ENCODE measurements around the gene RASA3. TPM values are rescaled to one million over a fixed set of nuclear protein-coding genes. Genes with fewer than 3 reads are reported as not detected.
"Not testable (repeated sequence)": the region's sequence is repeated elsewhere in the genome, so short reads cannot be mapped to it uniquely, and the experiment has no call there.

RASA3 gene
- total RNA-seq, 1 experiment from 2014 or later: 9.1 TPM

- Histone ChIP-seq H3K36me3 (ENCODE audit: low read depth, low read length) (no peaks in the 10 kb centered on the region), H3K4me1 (ENCODE audit: insufficient read depth, low read length) (peaks cover 30% of the 10 kb centered on the region), H3K4me2 (ENCODE audit: low read length) (peak overlapping the region; percentile 75), H3K9me2 (replicated peaks; ENCODE audit: low read length) (no peaks in the 10 kb centered on the region), H4K20me1 (ENCODE audit: low read length) (no peaks in the 10 kb centered on the region), H3K79me2 (ENCODE audit: low read length) (peaks cover 45% of the 10 kb centered on the region), H3K27me3 (ENCODE audit: low read length) (no peaks in the 10 kb centered on the region), H3F3A (ENCODE audit: low read length, unreplicated experiment) (no peaks in the 10 kb centered on the region), H2AFZ (ENCODE audit: low read length) (no peak overlapping the region), H3K27ac (ENCODE audit: low read length) (peak overlapping the region; percentile 67), H3K9me3 (ENCODE audit: low read length) (no peaks in the 10 kb centered on the region), H3K4me3 (ENCODE audit: low read length) (no peak overlapping the region), H3K9ac (ENCODE audit: low read length) (no peak overlapping the region; the same call in 1 of the 2 replicates)
- CTCF ChIA-PET: no interaction called here
- POLR2A ChIA-PET (ENCODE audit: unreplicated experiment): no interaction called here
- intact Hi-C loops (cut with micrococcal nuclease): loop anchor here (2.0 kb wide), 1 partner anchor 167 kb away; no protein-coding TSS in a partner anchor
- no peak for DNase-seq
- no TSS peak for BruUV-seq (replicated peaks)
- no peak for TF ChIP-seq CTCF (conservative IDR thresholded peaks at IDR 0.05; ENCODE audit: low read depth, low read length)
- no peak for TF ChIP-seq EZH2phosphoT487 (IDR thresholded peaks at IDR 0.05; ENCODE audit: borderline replicate concordance, low read length)
- TF ChIP-seq EZH2 (IDR thresholded peaks at IDR 0.05; ENCODE audit: low read length, unreplicated experiment): no peak
- ATAC-seq: no peak
Observed at GRCh38 chr13:114118086-114118485, 14.3 kb downstream of the RASA3 start.

- not testable (repeated sequence) for BruUV-seq (replicated peaks)
Observed at GRCh38 chr13:114117341-114117874, 15.0 kb downstream of the RASA3 start.

GRCh38 chr13:114116734-114117133 lies 15.7 kb downstream of the RASA3 start:
- intact Hi-C loops (cut with micrococcal nuclease): no loop called here
- H3K4me3 ChIP-seq (ENCODE audit: low read length): no peak overlapping the region
- no TSS peak for BruUV-seq (replicated peaks)
- H3K9ac ChIP-seq (ENCODE audit: low read length): no peak overlapping the region
- no peak overlapping the region for H3K27ac ChIP-seq (ENCODE audit: low read length)
- H3K4me2 ChIP-seq (ENCODE audit: low read length): no peak overlapping the region
- H3K9me3 ChIP-seq (ENCODE audit: low read length): no peaks in the 10 kb centered on the region
- CTCF ChIA-PET: no interaction called here
- POLR2A ChIA-PET (ENCODE audit: unreplicated experiment): no interaction called here
- no peak for TF ChIP-seq CTCF (conservative IDR thresholded peaks at IDR 0.05; ENCODE audit: low read depth, low read length)
- no peak for TF ChIP-seq EZH2 (IDR thresholded peaks at IDR 0.05; ENCODE audit: low read length, unreplicated experiment)
- TF ChIP-seq EZH2phosphoT487 (IDR thresholded peaks at IDR 0.05; ENCODE audit: borderline replicate concordance, low read length): no peak
- peaks cover 35% of the 10 kb centered on the region for H3K79me2 ChIP-seq (ENCODE audit: low read length)
- H4K20me1 ChIP-seq (ENCODE audit: low read length): no peaks in the 10 kb centered on the region
- no peak for DNase-seq
- H3K27me3 ChIP-seq (ENCODE audit: low read length): no peaks in the 10 kb centered on the region
- H3K4me1 ChIP-seq (ENCODE audit: insufficient read depth, low read length): peaks cover 30% of the 10 kb centered on the region
- no peak for ATAC-seq
- no peaks in the 10 kb centered on the region for H3K9me2 ChIP-seq (replicated peaks; ENCODE audit: low read length)
- no peak overlapping the region for H2AFZ ChIP-seq (ENCODE audit: low read length)
- no peaks in the 10 kb centered on the region for H3K36me3 ChIP-seq (ENCODE audit: low read depth, low read length)
- no peaks in the 10 kb centered on the region for H3F3A ChIP-seq (ENCODE audit: low read length, unreplicated experiment)

More at GRCh38 chr13:114117341-114117874, 15.0 kb downstream of the RASA3 start:
- CTCF ChIA-PET; ATAC-seq; DNase-seq; POLR2A ChIA-PET (ENCODE audit: unreplicated experiment); H3K36me3 ChIP-seq (ENCODE audit: low read depth, low read length); H4K20me1 ChIP-seq (ENCODE audit: low read length); intact Hi-C loops (cut with micrococcal nuclease); H3K4me2 ChIP-seq (ENCODE audit: low read length); H3K27me3 ChIP-seq (ENCODE audit: low read length); H3K9me2 ChIP-seq (replicated peaks; ENCODE audit: low read length); H3K9ac ChIP-seq (ENCODE audit: low read length); H3F3A ChIP-seq (ENCODE audit: low read length, unreplicated experiment); H3K27ac ChIP-seq (ENCODE audit: low read length); H3K4me3 ChIP-seq (ENCODE audit: low read length); H2AFZ ChIP-seq (ENCODE audit: low read length); H3K9me3 ChIP-seq (ENCODE audit: low read length): not testable (repeated sequence)
- peaks cover 41% of the 10 kb centered on the region for H3K79me2 ChIP-seq (ENCODE audit: low read length)
- H3K4me1 ChIP-seq (ENCODE audit: insufficient read depth, low read length): peaks cover 30% of the 10 kb centered on the region
